NT2/D1 (cell line): ENCODE measurements around the gene ELOVL6.

Experiments
- SUZ12 ChIP-seq: IDR thresholded peaks from 2 replicates; pipeline ENCODE4 v1.6.1; 2011; ENCODE audit not compliant: insufficient read length, insufficient read depth; ENCODE audit errors: extremely low read depth
- ZNF274 ChIP-seq: IDR thresholded peaks from 2 replicates; pipeline ENCODE4 v1.6.1; 2011; ENCODE audit warnings: mild to moderate bottlenecking, low read depth, low read length

DNA sequence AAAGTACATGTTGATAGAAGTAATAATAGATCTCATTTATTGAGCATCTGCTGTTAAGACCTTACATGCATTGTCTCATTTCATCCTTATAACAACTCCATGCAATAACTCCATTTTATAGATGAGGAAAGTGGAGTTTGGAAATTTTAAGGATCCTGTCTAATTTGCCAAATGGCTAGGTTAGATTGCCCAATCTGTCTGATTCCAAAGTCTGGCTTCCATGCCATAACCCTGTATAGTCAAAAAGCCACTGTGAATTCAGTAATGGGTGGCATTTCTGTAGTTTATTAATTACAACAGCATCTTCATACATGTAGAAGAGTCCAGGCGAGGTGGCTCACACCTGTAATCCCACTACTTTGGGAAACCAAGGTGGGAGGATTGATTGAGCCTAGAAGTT is 8.8 kb upstream of the ELOVL6 start:
- TF ChIP-seq SUZ12 (no peak), ZNF274 (no peak)
